HG03378 (cell line): ENCODE results near the gene SSTR5.
"Not testable (repeated sequence)": the region's sequence is repeated elsewhere in the genome, so short reads cannot be mapped to it uniquely, and the experiment has no call there.

ENCODE experiments used
- ATAC-seq: cut with Tn5 transposase; IDR thresholded peaks from one replicate; pipeline ENCODE4 v1.9.1; 2021; ENCODE audit warnings: mild to moderate bottlenecking, moderate library complexity; ENCODE audit not compliant: unreplicated experiment

SSTR5 gene

DNA sequence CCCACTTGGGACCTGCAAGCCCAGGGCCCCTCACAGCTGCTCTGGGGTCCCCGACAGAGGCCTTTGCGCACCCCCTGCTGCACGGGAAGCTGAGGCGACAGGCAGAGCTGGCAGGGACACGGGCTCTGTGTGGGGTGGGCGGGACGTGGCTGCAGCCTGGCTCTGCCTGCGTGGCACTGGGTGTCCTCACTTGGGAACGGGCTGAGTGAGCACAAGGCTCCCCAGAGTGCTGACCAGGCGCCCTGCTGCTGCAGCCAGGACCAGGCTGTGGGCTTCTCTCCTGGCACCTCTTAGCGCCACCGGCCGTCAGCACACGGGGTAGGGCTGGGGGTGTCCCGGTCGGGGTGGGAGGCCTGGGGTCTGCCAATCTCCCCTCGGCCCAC lies 16.9 kb downstream of the SSTR5 start:
- ATAC-seq = no peak

DNA sequence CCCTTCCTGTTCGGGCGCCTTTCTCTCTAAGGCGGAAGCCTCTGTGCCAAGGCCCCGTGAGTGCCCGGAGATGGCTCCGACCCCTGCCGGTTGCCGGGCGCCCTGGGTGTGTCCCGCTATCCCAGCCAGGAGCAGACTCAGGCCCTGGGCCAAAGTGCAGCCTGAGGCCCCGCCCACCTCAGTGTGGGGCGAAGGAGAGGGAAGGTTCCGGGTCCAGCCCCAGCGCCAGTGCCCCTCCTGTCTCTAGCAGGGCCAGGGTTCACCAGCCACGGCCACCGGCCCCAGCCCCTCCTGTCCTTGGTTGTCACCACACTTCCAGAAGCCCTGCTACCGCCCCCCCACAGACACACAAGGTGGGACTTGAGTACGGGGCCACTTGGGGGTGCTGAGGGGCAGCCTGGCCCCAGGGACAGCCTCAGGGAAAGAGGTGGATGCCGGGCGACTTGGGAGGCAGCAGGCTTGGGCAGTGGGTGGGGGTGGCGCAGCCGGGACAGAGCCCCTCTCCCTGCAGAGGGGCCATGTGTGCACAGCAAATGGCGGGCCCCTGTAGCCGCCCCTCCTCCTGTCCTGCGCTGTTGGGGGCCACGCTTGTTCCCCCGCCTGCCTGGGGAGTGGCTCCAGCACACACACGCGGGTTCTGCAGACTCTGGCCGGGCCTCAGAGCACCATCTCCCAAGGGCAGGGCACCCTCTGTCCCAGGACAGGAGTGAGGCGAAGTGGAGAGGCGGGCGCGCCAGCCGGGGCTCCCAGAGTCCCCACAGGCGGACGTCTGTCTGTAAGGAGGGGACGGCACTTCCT lies 17.5 kb downstream of the SSTR5 start:
- no peak for ATAC-seq

GRCh38 chr16:1090620-1091587 lies 18.4 kb downstream of the SSTR5 start:
- no peak for ATAC-seq

DNA sequence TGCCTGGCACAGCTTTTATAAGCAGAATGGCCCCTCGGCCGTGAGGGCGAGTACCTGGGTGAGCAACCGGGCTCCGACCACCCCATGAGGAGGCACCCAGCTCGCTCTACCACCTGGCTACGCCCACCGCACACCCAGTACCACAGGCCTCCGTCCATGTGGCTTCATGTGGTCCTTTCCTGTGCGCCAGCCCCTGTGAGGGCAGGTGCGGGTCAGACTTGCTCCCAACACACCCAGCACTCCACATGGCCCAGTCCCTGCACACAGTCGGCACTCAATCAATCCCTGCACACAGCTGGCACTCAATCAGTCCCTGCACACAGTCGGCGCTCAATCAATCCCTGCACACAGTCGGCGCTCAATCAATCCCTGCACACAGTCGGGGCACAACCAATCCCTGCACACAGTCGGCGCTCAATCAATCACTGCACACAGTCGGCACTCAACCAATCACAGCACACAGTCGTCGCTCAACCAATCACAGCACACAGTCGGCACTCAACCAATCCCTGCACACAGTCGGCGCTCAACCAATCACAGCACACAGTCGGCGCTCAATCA lies 19.5 kb downstream of the SSTR5 start:
- ATAC-seq = no peak

- ATAC-seq = not testable (repeated sequence)
Measured at GRCh38 chr16:1092685-1093283, 20.2 kb downstream of the SSTR5 start.

- no peak for ATAC-seq
Measured at GRCh38 chr16:1093284-1094123, 21.0 kb downstream of the SSTR5 start.

- no peak for ATAC-seq
Measured at GRCh38 chr16:1094124-1094479, 21.6 kb downstream of the SSTR5 start.

- ATAC-seq = no peak
Measured at GRCh38 chr16:1094601-1095449, 22.3 kb downstream of the SSTR5 start.

DNA sequence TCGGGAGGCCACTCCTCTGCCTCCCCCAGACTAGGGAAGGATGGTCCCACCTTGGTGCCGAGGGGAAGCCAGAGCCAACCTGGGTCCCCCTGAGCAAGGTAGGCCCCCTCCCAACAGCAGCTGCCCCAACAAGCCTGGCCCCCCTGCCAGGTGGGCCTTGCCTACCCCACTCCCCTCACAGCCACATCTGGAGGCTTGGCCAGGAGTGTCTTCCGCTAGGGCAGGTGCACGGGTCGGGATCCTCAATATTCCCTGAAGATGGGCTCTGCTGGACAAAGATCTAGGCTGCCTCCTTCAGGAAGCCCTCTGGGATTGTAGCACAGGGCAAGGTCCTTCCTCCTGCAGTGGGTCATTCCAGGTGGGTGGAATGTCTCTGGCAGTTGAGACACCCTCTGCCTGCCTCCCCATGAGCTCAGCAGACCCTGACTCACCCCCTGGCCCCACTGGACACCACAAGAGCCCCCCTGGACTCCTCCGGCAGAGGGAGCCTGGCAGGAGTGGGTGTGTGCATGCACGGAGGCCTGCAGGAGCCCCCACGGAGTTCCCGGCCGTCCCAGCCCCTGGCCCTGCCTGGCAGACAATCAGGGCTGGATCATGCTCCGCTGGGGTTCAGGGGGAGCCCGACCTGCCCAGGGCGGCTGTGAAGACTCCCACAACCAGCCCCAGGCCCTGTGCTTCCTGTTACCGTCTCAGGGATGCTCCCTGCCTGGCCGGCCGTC lies 23.1 kb downstream of the SSTR5 start:
- no peak for ATAC-seq

DNA sequence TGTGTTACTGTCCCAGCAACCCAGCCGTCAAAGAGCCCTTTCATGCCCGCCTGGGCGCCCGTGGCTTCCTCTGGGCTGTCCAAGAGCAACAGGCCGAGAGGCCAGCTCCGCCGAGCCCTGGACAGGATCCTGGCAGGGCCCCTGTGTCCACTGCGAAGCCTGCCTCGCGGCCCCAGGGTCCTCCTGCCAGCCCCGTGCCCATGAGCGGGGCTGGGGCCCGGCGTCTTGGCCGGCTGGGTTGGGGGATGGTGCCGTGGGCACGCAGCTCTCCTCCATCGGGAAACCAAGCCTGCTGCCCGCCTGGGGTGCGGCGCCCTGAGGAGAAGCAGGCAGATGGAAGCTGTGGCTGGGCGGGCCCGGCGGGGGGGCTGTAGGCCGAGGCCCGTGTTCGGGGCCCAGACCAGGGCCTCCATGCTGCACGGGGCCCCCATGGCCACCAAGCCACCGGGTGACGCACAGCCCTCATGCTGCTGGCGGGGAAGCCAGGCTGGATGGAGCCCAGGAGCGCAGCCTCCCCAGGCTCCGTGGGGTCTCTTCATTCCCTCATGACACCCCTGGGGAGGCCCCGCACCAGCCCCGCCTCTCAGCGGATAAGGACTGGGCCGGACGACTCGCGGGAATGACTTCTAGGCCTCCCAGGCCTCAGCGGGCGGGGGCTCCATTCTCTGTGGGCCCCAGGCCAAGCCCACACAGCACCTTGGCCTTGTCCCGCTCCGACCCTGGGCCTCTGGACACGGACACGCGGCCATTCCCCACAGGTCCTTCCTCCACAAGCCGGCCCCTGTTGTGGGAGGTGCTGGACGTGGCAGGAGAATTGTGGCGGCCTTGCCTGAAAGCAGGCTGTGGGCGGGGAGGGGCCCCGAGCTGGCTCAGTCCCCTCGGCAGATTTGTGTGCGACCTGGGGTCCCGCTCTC lies 23.9 kb downstream of the SSTR5 start, which contains the start of gene C1QTNF8:
Gene C1QTNF8, minus strand, starts transcription at position 76 of the 914 bp plus-strand sequence. CDS start 1,322 bp downstream, outside the sequence.
- ATAC-seq = no peak

DNA sequence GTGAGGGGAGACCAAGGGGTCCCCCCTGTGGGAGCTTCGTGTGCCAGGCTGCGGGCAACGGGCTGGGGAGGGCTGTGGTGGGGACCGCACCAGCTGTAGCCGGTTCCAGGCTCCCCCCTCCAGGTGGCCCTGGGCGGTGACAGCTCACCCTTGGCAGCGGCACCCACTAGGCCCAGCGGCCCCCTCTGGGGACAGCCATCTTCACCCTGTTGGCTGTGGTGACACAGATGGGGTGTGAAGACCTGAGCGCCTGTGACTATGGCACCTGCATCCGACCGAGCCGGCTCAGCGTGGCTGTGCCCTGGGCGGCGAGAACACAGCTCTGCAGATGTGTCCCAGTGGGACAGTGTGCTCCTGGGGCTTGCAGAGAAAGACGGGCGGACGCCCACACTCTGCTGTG lies 24.6 kb downstream of the SSTR5 start:
- no peak for ATAC-seq

DNA sequence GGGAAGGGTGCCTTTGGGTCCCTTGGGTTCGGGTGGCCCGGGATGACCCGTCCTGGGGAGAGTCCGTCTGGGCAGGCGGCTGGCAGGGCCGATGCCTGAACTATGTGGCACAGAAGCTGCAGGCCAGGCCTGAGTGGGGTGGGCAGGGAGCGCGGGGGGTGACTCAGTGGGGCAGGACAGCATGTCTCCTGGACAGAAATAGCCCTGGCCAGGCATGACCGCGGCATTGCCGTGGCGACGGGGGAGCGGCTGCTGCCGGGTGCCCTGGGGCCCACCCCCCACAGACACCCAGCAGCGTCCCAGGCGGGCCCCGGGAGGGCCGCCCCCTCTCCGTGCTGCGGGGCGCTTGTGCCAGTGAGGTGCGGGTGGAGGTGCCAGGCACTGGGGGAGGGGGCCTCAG lies 25.3 kb downstream of the SSTR5 start:
- ATAC-seq = no peak

DNA sequence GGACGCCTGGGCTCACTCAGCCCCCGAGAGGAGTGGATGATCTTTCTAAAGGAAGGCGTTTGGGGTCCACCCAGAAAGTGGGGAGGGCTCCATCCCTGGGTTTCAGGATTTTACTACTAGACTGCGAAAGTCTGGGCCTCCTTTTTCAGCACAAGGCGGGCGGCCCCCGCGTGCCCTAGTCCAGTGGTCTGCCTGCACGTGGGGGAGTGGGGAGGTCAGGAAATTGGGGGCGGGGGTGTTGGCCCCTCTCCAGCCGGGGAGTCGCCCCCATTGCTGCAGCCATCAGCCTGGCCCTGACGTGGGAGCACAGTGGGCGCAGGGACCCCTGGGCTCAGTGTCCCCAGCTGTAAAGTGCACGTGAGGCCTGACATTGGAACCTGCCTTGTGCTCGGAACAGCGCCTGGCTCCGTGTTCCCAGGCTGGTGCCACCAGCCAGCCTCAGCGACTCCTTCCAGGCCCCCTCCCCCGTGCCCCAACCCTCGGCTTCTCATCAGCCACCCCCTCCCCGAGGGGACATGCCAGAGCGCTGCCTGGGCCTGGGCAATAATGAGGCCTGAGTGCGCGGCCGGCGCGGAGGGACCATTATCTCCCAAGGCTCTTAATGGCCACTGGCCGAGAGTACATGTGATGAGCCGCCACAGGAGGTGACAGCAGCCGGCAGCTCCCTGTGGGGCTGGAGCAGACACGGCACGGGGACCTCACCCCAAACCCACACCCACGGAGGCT lies 25.9 kb downstream of the SSTR5 start:
- ATAC-seq = no peak

DNA sequence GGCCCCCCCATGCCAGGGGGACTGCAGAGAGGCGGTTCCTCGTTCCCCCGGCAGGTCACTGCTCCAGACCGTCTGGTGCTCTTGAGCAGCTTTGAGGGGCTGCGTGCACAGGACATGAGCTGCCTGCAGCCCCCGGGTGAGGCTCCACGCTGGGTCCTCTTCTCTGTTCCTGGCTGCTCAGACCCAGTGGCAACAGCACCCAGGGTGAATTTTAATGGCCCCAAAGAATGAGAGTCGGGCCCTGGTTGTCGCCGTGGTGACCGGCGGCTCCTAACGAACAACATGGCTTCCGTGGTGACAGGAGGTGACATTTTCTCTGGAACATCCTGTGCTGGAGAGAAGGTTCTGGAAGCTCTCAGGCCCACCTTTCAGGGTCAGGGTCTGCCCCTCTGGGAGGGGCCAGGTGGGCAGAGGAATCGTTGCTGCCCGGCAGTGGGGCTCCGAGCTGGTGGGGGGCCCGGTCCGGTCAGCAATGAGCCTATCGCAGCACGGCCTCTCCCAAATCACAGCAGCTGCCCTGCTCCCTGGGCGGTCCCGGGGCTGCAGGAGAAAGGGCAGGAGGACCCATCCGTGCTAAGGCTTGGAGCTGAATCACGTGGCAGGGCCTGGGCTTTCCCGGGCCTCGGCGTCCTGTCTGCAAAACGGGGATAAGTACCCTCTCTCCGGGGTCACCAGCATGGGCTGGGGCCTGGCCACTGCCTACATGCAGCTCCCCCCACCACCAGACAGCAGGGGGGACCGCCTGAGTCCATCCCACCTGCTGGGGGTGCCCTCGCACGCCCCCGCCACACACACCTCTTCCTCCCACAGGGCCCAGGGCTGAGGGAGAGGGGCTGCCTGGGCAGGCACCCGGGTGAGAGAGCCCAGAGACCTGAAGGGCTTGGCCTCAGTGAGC lies 26.9 kb downstream of the SSTR5 start:
- ATAC-seq = no peak

GRCh38 chr16:1100084-1100800 lies 27.7 kb downstream of the SSTR5 start:
- no peak for ATAC-seq
